ENCODE data around the gene NEIL3.

NEIL3 gene

DNA sequence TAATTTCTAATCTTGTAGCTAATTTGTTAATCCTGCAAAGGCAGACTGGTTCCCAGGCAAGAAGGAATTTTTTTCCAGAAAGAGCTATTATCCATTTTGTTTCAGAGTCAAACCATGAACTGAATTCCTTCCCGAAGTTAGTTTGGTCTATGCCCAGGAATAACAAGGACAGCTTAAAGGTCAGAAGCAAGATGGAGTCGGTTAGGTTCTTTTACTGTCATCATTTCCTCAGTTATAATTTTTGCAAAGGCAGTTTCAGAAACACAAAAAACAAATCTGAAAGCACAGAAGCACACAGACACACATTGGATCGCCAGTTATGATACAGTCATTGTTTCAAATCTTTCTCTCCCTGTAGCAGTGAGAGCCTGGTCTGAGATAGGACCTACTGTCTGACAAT is 94.7 kb downstream of the NEIL3 start:
- no peak for DNase-seq (ENCODE audit: low read depth)
- TF ChIP-seq, protein P1, sequence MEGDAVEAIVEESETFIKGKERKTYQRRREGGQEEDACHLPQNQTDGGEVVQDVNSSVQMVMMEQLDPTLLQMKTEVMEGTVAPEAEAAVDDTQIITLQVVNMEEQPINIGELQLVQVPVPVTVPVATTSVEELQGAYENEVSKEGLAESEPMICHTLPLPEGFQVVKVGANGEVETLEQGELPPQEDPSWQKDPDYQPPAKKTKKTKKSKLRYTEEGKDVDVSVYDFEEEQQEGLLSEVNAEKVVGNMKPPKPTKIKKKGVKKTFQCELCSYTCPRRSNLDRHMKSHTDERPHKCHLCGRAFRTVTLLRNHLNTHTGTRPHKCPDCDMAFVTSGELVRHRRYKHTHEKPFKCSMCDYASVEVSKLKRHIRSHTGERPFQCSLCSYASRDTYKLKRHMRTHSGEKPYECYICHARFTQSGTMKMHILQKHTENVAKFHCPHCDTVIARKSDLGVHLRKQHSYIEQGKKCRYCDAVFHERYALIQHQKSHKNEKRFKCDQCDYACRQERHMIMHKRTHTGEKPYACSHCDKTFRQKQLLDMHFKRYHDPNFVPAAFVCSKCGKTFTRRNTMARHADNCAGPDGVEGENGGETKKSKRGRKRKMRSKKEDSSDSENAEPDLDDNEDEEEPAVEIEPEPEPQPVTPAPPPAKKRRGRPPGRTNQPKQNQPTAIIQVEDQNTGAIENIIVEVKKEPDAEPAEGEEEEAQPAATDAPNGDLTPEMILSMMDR (IDR thresholded peaks at IDR 0.05; ENCODE audit: insufficient read depth, low read depth, low read length, missing control alignments), result no peak
- no peak overlapping the region for H3K4me3 ChIP-seq (ENCODE audit: low read length)

DNA sequence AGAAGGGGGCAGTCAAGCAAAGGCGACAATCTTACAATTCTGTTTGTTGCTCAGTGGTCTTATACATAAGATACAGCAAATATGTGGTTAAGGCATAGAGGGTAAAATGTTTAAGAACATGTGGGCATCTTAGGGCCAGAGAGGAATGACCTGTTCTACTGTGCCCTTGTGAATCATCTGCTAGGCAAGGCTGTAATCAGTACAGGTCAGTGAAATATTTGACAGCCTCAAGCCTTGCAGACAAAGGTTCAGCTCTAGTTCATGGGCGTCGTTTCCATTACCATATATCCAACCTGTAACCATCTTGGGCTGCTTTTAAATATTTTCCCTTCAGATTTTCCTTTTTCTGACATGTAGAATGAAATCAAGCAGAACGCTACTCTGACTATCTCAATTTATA is 95.3 kb downstream of the NEIL3 start:
- H3K4me3 ChIP-seq (ENCODE audit: low read length), result no peak overlapping the region
- TF ChIP-seq, protein P1 (IDR thresholded peaks at IDR 0.05; ENCODE audit: insufficient read depth, low read depth, low read length, missing control alignments), result no peak
- DNase-seq (ENCODE audit: low read depth), result no peak

DNA sequence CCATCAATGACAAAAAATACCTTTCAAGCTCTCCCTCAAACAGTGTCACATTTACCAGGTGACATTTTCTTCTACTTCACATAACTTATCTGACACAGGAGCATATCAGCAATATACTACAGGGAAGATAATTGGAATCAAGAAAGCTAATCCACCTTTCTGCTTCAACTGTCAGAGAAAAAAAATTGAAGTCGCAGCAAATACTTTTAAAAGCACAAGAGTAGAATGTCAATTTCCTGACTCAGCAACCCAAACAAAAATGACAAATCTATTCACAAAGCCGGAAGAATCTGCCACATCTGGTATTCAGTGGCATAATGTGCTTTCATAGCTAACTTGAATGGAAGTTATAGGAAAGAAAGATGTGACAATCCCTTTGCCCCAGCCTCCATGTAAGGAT is 95.8 kb downstream of the NEIL3 start:
- TF ChIP-seq, protein P1 (IDR thresholded peaks at IDR 0.05; ENCODE audit: insufficient read depth, low read depth, low read length, missing control alignments), result no peak
- no peak for DNase-seq (ENCODE audit: low read depth)
- no peak overlapping the region for H3K4me3 ChIP-seq (ENCODE audit: low read length)

DNA sequence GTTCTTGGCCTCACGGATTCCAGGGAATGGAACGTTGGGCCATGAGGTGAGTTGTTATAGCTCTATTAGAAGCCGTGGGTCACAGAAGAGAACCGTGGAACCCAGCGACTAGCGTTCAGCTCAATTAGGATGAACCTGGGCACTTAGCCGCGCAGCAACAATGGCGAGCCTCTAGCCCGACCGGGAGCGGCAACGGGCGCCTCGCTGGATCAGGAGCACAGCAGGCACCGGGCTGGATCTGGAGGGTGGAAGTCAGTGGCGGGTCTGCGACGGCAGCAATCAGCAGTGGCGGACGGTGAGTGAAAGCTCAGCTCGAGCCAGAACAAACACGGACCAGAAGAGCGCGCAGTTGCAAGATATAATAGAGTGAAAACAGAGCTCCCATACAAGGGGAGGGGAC is 98.3 kb downstream of the NEIL3 start:
- DNase-seq (ENCODE audit: low read depth), result no peak
- H3K4me3 ChIP-seq (ENCODE audit: low read length), result no peak overlapping the region
- TF ChIP-seq, protein P1 (IDR thresholded peaks at IDR 0.05; ENCODE audit: insufficient read depth, low read depth, low read length, missing control alignments), result no peak

DNA sequence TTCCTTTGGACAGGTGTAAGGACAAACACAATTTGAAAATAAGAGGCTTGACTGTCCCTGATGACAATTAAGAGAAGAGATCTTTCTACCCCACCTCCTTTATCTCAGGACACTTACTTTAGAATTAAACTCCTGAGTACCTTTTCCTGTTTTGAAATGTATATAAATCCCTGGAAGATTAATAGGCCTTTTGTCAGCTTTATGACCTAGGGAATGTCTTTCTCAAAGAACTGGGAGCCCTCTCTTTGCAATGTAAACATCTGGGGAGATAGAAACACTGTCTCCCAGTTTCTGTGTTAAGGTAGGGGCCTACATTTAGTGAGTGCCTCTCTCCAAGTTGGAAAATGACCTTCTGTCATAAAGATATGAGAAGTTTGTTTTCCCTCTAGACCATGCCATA is 100.9 kb downstream of the NEIL3 start:
- no peak for DNase-seq (ENCODE audit: low read depth)
- H3K4me3 ChIP-seq (ENCODE audit: low read length), result no peak overlapping the region

DNA sequence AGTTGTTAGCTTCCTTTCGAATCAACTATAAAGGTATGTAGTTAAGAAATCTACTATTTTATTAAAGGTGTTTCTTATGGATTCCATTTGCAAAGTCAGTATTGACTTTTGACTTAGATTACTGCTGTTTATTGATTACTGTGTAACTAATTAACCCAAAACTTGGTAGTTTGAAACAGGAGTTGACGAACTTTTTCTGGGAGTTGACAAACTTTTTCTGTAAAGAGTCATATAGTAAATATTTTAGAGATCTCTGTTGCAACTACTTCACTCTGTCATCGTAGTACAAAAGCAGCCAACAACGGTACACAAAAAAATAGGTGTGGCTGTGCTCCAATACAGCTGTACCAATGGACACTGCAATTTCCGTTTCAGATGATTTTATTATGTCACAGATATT is 102.3 kb downstream of the NEIL3 start:
- no peak for DNase-seq (ENCODE audit: low read depth)
- no peak overlapping the region for H3K4me3 ChIP-seq (ENCODE audit: low read length)
- TF ChIP-seq, protein P1 (IDR thresholded peaks at IDR 0.05; ENCODE audit: insufficient read depth, low read depth, low read length, missing control alignments), result no peak

More for the DNA sequence above, 100.9 kb downstream of the NEIL3 start:
- TF ChIP-seq, protein P1 (IDR thresholded peaks at IDR 0.05; ENCODE audit: insufficient read depth, low read depth, low read length, missing control alignments), result no peak

Measured in epithelial cell of esophagus (primary cell).